NCI-H774 (cell line): Measurements from ENCODE around the gene KLHL33.
"Not testable (repeated sequence)": the region's sequence is repeated elsewhere in the genome, so short reads cannot be mapped to it uniquely, and the experiment has no call there.

ENCODE experiments used
- DNase-seq: peaks from one replicate; lab custom pipeline; 2025; lab: John Stamatoyannopoulos, UW

The KLHL33 gene

GRCh38 chr14:20435582-20436362, at the start of gene KLHL33:
KLHL33 (minus strand) TSS chr14:20436166; CDS start chr14:20435811, 355 bp downstream.
- no peak for DNase-seq

- DNase-seq: no peak
Observed at GRCh38 chr14:20482382-20482781, 46.4 kb upstream of the KLHL33 start.

- DNase-seq: no peak
Observed at GRCh38 chr14:20478894-20479293, 42.9 kb upstream of the KLHL33 start.

GRCh38 chr14:20477211-20477876, 41.4 kb upstream of the KLHL33 start:
- no peak for DNase-seq

GRCh38 chr14:20476776-20477175, 40.8 kb upstream of the KLHL33 start:
- no peak for DNase-seq

GRCh38 chr14:20472536-20473169, 36.7 kb upstream of the KLHL33 start:
- DNase-seq: no peak

- no peak for DNase-seq
Observed at GRCh38 chr14:20470603-20470901, 34.6 kb upstream of the KLHL33 start.

GRCh38 chr14:20469890-20470602, 34.1 kb upstream of the KLHL33 start:
- DNase-seq: peak; percentile 50

- DNase-seq: peak; percentile 95
Observed at GRCh38 chr14:20469242-20469889, 33.4 kb upstream of the KLHL33 start, which contains the start of gene PNP. PNP (plus strand) TSS chr14:20469406; CDS start chr14:20469525, 119 bp downstream.

GRCh38 chr14:20468764-20469241, 32.8 kb upstream of the KLHL33 start:
- no peak for DNase-seq

- peak; percentile 99 for DNase-seq
Observed at GRCh38 chr14:20461225-20462141, 25.5 kb upstream of the KLHL33 start, which contains the start of gene PIP4P1. PIP4P1 (minus strand) TSS chr14:20461434; CDS start chr14:20461325, 109 bp downstream.

GRCh38 chr14:20460458-20461224, 24.7 kb upstream of the KLHL33 start:
- DNase-seq: peak; percentile 65

GRCh38 chr14:20458031-20458789, 22.2 kb upstream of the KLHL33 start:
- DNase-seq: no peak

GRCh38 chr14:20456971-20457370, 21.0 kb upstream of the KLHL33 start:
- no peak for DNase-seq

GRCh38 chr14:20455355-20456300, 19.7 kb upstream of the KLHL33 start:
- no peak for DNase-seq

GRCh38 chr14:20454516-20455354, 18.8 kb upstream of the KLHL33 start, which contains the start of the genes APEX1 and OSGEP:
APEX1 (plus strand) TSS chr14:20455226; CDS start chr14:20455646, 420 bp downstream.
OSGEP (minus strand) TSS chr14:20454812; CDS start chr14:20454683, 129 bp downstream.
- DNase-seq: peak; percentile 98

- DNase-seq: not testable (repeated sequence)
Observed at GRCh38 chr14:20452831-20453230, 16.9 kb upstream of the KLHL33 start.
